Stomach (tissue), 4 donors: ENCODE data around the gene SAMM50.

ENCODE experiments used
- EP300 ChIP-seq: sonication (generic); formaldehyde crosslinking; IDR thresholded peaks from one replicate; pipeline ENCODE4 v1.6.1; 2017; ENCODE audit warnings: antibody characterized with exemption
- POLR2A ChIP-seq, 4 donors: fragments of 450-650 bp; IDR thresholded peaks; one replicate each; pipeline ENCODE4 v1.6.1; 2016; ENCODE audit warnings: antibody characterized with exemption in 4 of 4, control low read depth in 2 of 4, mild to moderate bottlenecking in 1 of 4, moderate library complexity in 1 of 4
- POLR2AphosphoS5 ChIP-seq, 3 donors: sonication (generic); formaldehyde crosslinking; IDR thresholded peaks; one replicate each; pipeline ENCODE4 v1.6.1; 2016; ENCODE audit warnings: antibody characterized with exemption in 3 of 3

DNA sequence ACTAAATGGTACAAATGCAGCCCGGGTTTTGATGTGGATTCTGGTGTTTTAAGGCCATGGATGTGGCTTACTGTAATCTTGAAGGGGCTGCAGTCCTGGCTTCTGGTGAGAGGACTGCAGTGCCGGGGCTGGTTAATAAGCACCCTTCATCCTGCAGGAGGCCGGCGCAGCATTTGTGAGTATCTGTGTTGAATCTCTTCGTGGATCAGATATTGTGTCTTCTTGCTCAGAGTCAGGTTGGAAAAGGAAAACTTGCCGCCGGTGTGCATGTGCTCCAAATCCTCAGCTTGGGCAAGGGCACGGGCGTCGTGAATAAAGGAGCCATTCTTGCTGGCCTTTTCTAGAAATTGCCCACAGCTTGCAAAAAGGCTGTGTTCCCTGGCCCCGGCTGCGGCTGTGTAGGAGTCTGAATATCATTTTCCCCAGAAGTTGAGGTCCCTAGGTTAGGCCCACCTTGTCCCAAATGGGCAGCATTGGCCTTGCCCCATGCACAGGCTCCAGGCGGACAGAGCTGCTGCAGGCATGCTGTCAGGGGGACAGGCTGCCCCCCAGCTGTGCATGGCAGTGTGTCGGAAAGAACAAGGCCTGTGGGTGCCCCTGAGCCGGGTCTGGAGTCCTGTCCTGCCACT, 39.9 kb downstream of the SAMM50 start:
- TF ChIP-seq POLR2A (IDR thresholded peaks at IDR 0.05) (no peak), POLR2AphosphoS5 (IDR thresholded peaks at IDR 0.05) (no peak), EP300 (no peak)
